Measurements from ENCODE around the gene DIP2A. TPM values are rescaled to one million over a fixed set of nuclear protein-coding genes. Genes with fewer than 3 reads are reported as not detected.

The DIP2A gene
- polyA plus RNA-seq, 3 donors: 4.6 to 55.4 (median 6.1) TPM

DNA sequence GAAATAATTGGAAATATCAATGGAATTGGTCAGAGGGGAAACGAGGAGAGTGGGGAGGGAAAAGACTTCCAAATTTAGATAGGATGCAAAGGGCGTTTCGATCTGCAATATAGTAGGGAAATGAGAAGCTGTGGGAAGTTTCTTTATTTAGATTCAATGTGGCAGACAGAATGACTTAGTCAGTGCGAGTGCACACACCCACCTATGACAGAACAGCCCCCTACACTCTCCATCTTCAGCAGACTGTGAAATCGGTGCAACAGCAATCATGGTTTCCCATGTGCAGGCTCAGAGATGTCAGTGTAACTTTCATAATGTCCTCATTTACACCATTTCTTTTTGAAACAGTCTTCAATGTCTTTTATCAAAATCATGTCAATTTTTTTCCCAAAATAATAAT, 46.0 kb downstream of the DIP2A start:
- peaks cover 24 to 47% of the 10 kb centered on the region in 2 donors for H3K36me3 ChIP-seq (replicated peaks in 1 of 2; ENCODE audit: control insufficient read depth in 1 of 2, insufficient read depth in 2 of 2, low read length in 2 of 2)
- H2AFZ ChIP-seq (ENCODE audit: insufficient read depth, low read depth, low read length, poor library complexity, severe bottlenecking): no peak overlapping the region
- Mint-ChIP-seq H3K27ac (no peak overlapping the region), H3K4me1 (peaks cover 27% of the 10 kb centered on the region), H3K9me3 (no peaks in the 10 kb centered on the region), H3K4me3 (no peak overlapping the region), H3K27me3 (ENCODE audit: low read depth in 3 of 3) (no peaks in the 10 kb centered on the region), H3K36me3 (peaks cover 36 to 47% of the 10 kb centered on the region in 2 donors)
- H3K27me3 ChIP-seq (ENCODE audit: control insufficient read depth in 2 of 2, insufficient read depth in 2 of 2, low read length in 2 of 2): no peaks in the 10 kb centered on the region
- H3K4me1 ChIP-seq (ENCODE audit: control insufficient read depth in 1 of 2, insufficient read depth in 2 of 2, low read length in 2 of 2): peaks cover 12 to 25% of the 10 kb centered on the region in 2 donors
- H3K79me2 ChIP-seq (ENCODE audit: insufficient read depth, low read length): no peaks in the 10 kb centered on the region
- no peak overlapping the region for H3K4me3 ChIP-seq (replicated peaks in 1 of 3; ENCODE audit: low read depth in 2 of 3, low read length in 3 of 3)
- no peaks in the 10 kb centered on the region for H3K9me3 ChIP-seq (replicated peaks in 1 of 2; ENCODE audit: control insufficient read depth in 1 of 2, insufficient read depth in 1 of 2, low read length in 2 of 2)
- TF ChIP-seq, protein P1, sequence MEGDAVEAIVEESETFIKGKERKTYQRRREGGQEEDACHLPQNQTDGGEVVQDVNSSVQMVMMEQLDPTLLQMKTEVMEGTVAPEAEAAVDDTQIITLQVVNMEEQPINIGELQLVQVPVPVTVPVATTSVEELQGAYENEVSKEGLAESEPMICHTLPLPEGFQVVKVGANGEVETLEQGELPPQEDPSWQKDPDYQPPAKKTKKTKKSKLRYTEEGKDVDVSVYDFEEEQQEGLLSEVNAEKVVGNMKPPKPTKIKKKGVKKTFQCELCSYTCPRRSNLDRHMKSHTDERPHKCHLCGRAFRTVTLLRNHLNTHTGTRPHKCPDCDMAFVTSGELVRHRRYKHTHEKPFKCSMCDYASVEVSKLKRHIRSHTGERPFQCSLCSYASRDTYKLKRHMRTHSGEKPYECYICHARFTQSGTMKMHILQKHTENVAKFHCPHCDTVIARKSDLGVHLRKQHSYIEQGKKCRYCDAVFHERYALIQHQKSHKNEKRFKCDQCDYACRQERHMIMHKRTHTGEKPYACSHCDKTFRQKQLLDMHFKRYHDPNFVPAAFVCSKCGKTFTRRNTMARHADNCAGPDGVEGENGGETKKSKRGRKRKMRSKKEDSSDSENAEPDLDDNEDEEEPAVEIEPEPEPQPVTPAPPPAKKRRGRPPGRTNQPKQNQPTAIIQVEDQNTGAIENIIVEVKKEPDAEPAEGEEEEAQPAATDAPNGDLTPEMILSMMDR (IDR thresholded peaks at IDR 0.05): no peak
- H4K20me1 ChIP-seq (ENCODE audit: insufficient read depth, low read length): no peaks in the 10 kb centered on the region
- 22% methylated on average over 1 of the region's 5 CpGs for WGBS (ENCODE audit: insufficient coverage)
- no peak overlapping the region for H3K4me2 ChIP-seq (replicated peaks; ENCODE audit: extremely low read depth, low read length, poor library complexity, severe bottlenecking)
- DNase-seq: no peak
- no peak overlapping the region for H3K9ac ChIP-seq (ENCODE audit: insufficient read depth, low read length, poor library complexity, severe bottlenecking)
- H3K27ac ChIP-seq (ENCODE audit: low read depth in 1 of 2, low read length in 2 of 2): peak overlapping the region in 1 of 2 donors; percentile 0
- intact Hi-C loops (cut with micrococcal nuclease): no loop called here

GRCh38 chr21:46507562-46507961, 48.9 kb downstream of the DIP2A start:
- H3K4me3 Mint-ChIP-seq: no peak overlapping the region
- no peaks in the 10 kb centered on the region for H3K9me3 Mint-ChIP-seq
- H3K27ac ChIP-seq (ENCODE audit: low read depth in 1 of 2, low read length in 2 of 2): no peak overlapping the region
- TF ChIP-seq, protein P1 (IDR thresholded peaks at IDR 0.05): no peak
- H3K27me3 ChIP-seq (ENCODE audit: control insufficient read depth in 2 of 2, insufficient read depth in 2 of 2, low read length in 2 of 2): no peaks in the 10 kb centered on the region
- no peaks in the 10 kb centered on the region for H4K20me1 ChIP-seq (ENCODE audit: insufficient read depth, low read length)
- H3K9ac ChIP-seq (ENCODE audit: insufficient read depth, low read length, poor library complexity, severe bottlenecking): no peak overlapping the region
- 78% methylated on average over 2 of the region's 4 CpGs for WGBS (ENCODE audit: insufficient coverage)
- intact Hi-C loops (cut with micrococcal nuclease): no loop called here
- H3K4me3 ChIP-seq (replicated peaks in 1 of 3; ENCODE audit: low read depth in 2 of 3, low read length in 3 of 3): no peak overlapping the region
- H3K4me1 ChIP-seq (ENCODE audit: control insufficient read depth in 1 of 2, insufficient read depth in 2 of 2, low read length in 2 of 2): peaks cover 2 to 12% of the 10 kb centered on the region in 2 donors
- no peak overlapping the region for H3K27ac Mint-ChIP-seq
- H3K27me3 Mint-ChIP-seq (ENCODE audit: low read depth in 3 of 3): peaks cover 0 to 2% (median 0%) of the 10 kb centered on the region in 3 donors
- no peaks in the 10 kb centered on the region for H3K9me3 ChIP-seq (replicated peaks in 1 of 2; ENCODE audit: control insufficient read depth in 1 of 2, insufficient read depth in 1 of 2, low read length in 2 of 2)
- peaks cover 55 to 70% of the 10 kb centered on the region in 2 donors for H3K36me3 Mint-ChIP-seq
- no peak overlapping the region for H3K4me2 ChIP-seq (replicated peaks; ENCODE audit: extremely low read depth, low read length, poor library complexity, severe bottlenecking)
- peaks cover 50 to 71% of the 10 kb centered on the region in 2 donors for H3K36me3 ChIP-seq (replicated peaks in 1 of 2; ENCODE audit: control insufficient read depth in 1 of 2, insufficient read depth in 2 of 2, low read length in 2 of 2)
- H3K4me1 Mint-ChIP-seq: peaks cover 14% of the 10 kb centered on the region
- DNase-seq: no peak
- no peaks in the 10 kb centered on the region for H3K79me2 ChIP-seq (ENCODE audit: insufficient read depth, low read length)
- no peak overlapping the region for H2AFZ ChIP-seq (ENCODE audit: insufficient read depth, low read depth, low read length, poor library complexity, severe bottlenecking)
